Esophagus squamous epithelium (tissue), 4 donors: Measurements from ENCODE around the gene TMEM38A.

Experiments
- CTCF ChIP-seq, 6 experiments: fragments of 450-650 bp in 4 of 6; fragments of 200-600 bp in 2 of 6; sonication (generic) in 2 of 6; IDR thresholded peaks; one replicate each; pipeline ENCODE4 v1.5.1; 2016 to 2019; ENCODE audit warnings: antibody characterized with exemption in 6 of 6, mild to moderate bottlenecking in 4 of 6, moderate library complexity in 4 of 6
- POLR2A ChIP-seq, 4 donors: fragments of 450-650 bp; IDR thresholded peaks; one replicate each; pipeline ENCODE4 v1.6.1; 2017; ENCODE audit warnings: antibody characterized with exemption in 4 of 4, mild to moderate bottlenecking in 4 of 4, moderate library complexity in 3 of 4

GRCh38 chr19:16618248-16618647 is 42.7 kb upstream of the TMEM38A start:
- no peak for TF ChIP-seq CTCF (IDR thresholded peaks at IDR 0.05)
- no peak for TF ChIP-seq POLR2A (IDR thresholded peaks at IDR 0.05)
